GM23338 (cell line): ENCODE measurements around the gene MPPED1. TPM values are rescaled to one million over a fixed set of nuclear protein-coding genes. Genes with fewer than 3 reads are reported as not detected.

Source experiments
- ATAC-seq: fragments of 200-7000 bp; cut with Tn5 transposase; 3 replicates; pipeline ENCODE4 v1.9.1; 2020
- DNase-seq: peaks from one replicate; pipeline ENCODE4 v3.0.0-alpha.2; 2015; ENCODE audit warnings: low spot score
- H2AFZ ChIP-seq: fragments of 200-600 bp; sonication (generic); 2 replicates; pipeline ENCODE4 v1.8.0; 2016; ENCODE audit warnings: antibody characterized with exemption, mild to moderate bottlenecking, moderate library complexity
- H3F3A ChIP-seq: fragments of 200-600 bp; sonication (generic); replicated peaks from 2 replicates; pipeline ENCODE4 v1.8.0; 2017; ENCODE audit warnings: antibody characterized with exemption, mixed run types, low read depth
- H3K27ac ChIP-seq: fragments of 200-600 bp; sonication (generic); 2 replicates; pipeline ENCODE4 v1.6.1; 2016; ENCODE audit warnings: low read depth
- H3K27me3 ChIP-seq: fragments of 200-600 bp; sonication (generic); 2 replicates; pipeline ENCODE4 v1.8.0; 2016; ENCODE audit warnings: mild to moderate bottlenecking, mixed run types, moderate library complexity; ENCODE audit not compliant: insufficient read depth
- H3K36me3 ChIP-seq: fragments of 200-600 bp; sonication (generic); 2 replicates; pipeline ENCODE4 v1.8.0; 2016; ENCODE audit warnings: mild to moderate bottlenecking; ENCODE audit not compliant: insufficient read depth
- H3K4me1 ChIP-seq: fragments of 200-600 bp; sonication (generic); 2 replicates; pipeline ENCODE4 v1.8.0; 2016; ENCODE audit warnings: mild to moderate bottlenecking, moderate library complexity; ENCODE audit not compliant: insufficient read depth
- H3K4me2 ChIP-seq: fragments of 200-600 bp; sonication (generic); 2 replicates; pipeline ENCODE4 v1.7.1; 2017; ENCODE audit warnings: mixed run types
- H3K4me3 ChIP-seq: fragments of 200-600 bp; sonication (generic); 2 replicates; pipeline ENCODE4 v1.6.1; 2016; ENCODE audit warnings: mixed run types
- H3K79me2 ChIP-seq: fragments of 200-600 bp; sonication (generic); replicated peaks from 2 replicates; pipeline ENCODE4 v1.8.0; 2017; ENCODE audit warnings: mild to moderate bottlenecking; ENCODE audit not compliant: insufficient read depth
- H3K9me2 ChIP-seq: fragments of 200-600 bp; sonication (generic); 2 replicates; pipeline ENCODE4 v1.8.0; 2017; ENCODE audit not compliant: insufficient read depth
- H4K20me1 ChIP-seq: fragments of 200-600 bp; sonication (generic); replicated peaks from 2 replicates; pipeline ENCODE4 v1.8.0; 2017; ENCODE audit warnings: mild to moderate bottlenecking; ENCODE audit not compliant: insufficient read depth
- H3K27ac Mint-ChIP-seq: 2 replicates; pipeline ENCODE4 v1.8.0; 2020; ENCODE audit warnings: inconsistent platforms, mild to moderate bottlenecking, moderate library complexity, mixed read lengths
- H3K27me3 Mint-ChIP-seq: 3 replicates; pipeline ENCODE4 v1.8.0; 2022; ENCODE audit warnings: low read depth, mild to moderate bottlenecking, moderate library complexity, mixed read lengths, inconsistent platforms; ENCODE audit not compliant: insufficient read depth, poor library complexity
- H3K36me3 Mint-ChIP-seq: 3 replicates; pipeline ENCODE4 v1.8.0; 2021; ENCODE audit warnings: low read depth, mild to moderate bottlenecking, inconsistent platforms, moderate library complexity, mixed read lengths
- H3K4me1 Mint-ChIP-seq: 3 replicates; pipeline ENCODE4 v1.8.0; 2020; ENCODE audit warnings: mild to moderate bottlenecking, inconsistent platforms, mixed read lengths
- H3K4me3 Mint-ChIP-seq: 3 replicates; pipeline ENCODE4 v1.8.0; 2021; ENCODE audit warnings: moderate library complexity, mild to moderate bottlenecking, inconsistent platforms, mixed read lengths
- H3K9me3 Mint-ChIP-seq: 3 replicates; pipeline ENCODE4 v1.8.0; 2020; ENCODE audit warnings: moderate library complexity, mild to moderate bottlenecking, inconsistent platforms, mixed read lengths
- CREB1 ChIP-seq: fragments of 250-450 bp; sonication (Bioruptor Pico); IDR thresholded peaks from 2 replicates; pipeline ENCODE4 v1.5.0; 2020; ENCODE audit warnings: low read depth, mild to moderate bottlenecking, moderate library complexity
- CTCF ChIP-seq, 2 experiments: fragments of 200-600 bp in 1 of 2; sonication (generic) in 1 of 2; conservative IDR thresholded peaks; 2 replicates each; pipeline versions ENCODE4 v1.5.1 to v1.6.1; 2016 to 2017; ENCODE audit warnings: antibody characterized with exemption in 2 of 2, low read depth in 2 of 2, mild to moderate bottlenecking in 2 of 2, moderate library complexity in 1 of 2
- ETS1 ChIP-seq: IDR thresholded peaks from 2 replicates; pipeline ENCODE4 v1.6.1; 2016; ENCODE audit warnings: antibody characterized with exemption
- EZH2 ChIP-seq: fragments of 200-600 bp; sonication (generic); IDR thresholded peaks from one replicate; pipeline ENCODE4 v1.8.0; 2017; ENCODE audit warnings: antibody characterized with exemption, mild to moderate bottlenecking, low read depth; ENCODE audit not compliant: unreplicated experiment
- EZH2phosphoT487 ChIP-seq: fragments of 200-600 bp; sonication (generic); IDR thresholded peaks from one replicate; pipeline ENCODE4 v1.8.1; 2018; ENCODE audit warnings: antibody characterized with exemption; ENCODE audit not compliant: unreplicated experiment
- JUNB ChIP-seq: IDR thresholded peaks from one replicate; pipeline ENCODE4 v1.6.1; 2016; ENCODE audit warnings: antibody characterized with exemption; ENCODE audit not compliant: unreplicated experiment
- NANOG ChIP-seq: IDR thresholded peaks from 2 replicates; pipeline ENCODE4 v1.6.1; 2016; ENCODE audit warnings: antibody characterized with exemption, borderline replicate concordance
- POLR2AphosphoS5 ChIP-seq: IDR thresholded peaks from 2 replicates; pipeline ENCODE4 v1.6.1; 2016; ENCODE audit warnings: antibody characterized with exemption, low read depth
- REST ChIP-seq: IDR thresholded peaks from one replicate; pipeline ENCODE4 v1.6.1; 2018; ENCODE audit warnings: antibody characterized with exemption; ENCODE audit not compliant: unreplicated experiment
- STAT1 ChIP-seq: IDR thresholded peaks from one replicate; pipeline ENCODE4 v1.6.1; 2016; ENCODE audit warnings: antibody characterized with exemption; ENCODE audit not compliant: unreplicated experiment
- ZNF114 ChIP-seq: fragments of 250-450 bp; sonication (Bioruptor Pico); IDR thresholded peaks from 2 replicates; pipeline ENCODE4 v1.5.0; 2020; ENCODE audit warnings: mild to moderate bottlenecking, moderate library complexity
- ZNF331 ChIP-seq: fragments of 250-450 bp; sonication (Bioruptor Pico); IDR thresholded peaks from 2 replicates; pipeline ENCODE4 v1.5.0; 2020; ENCODE audit warnings: low read depth, mild to moderate bottlenecking, moderate library complexity
- ZNF462 ChIP-seq: fragments of 250-450 bp; sonication (Bioruptor Pico); IDR thresholded peaks from 2 replicates; pipeline ENCODE4 v1.5.0; 2020; ENCODE audit warnings: mild to moderate bottlenecking, moderate library complexity
- polyA plus RNA-seq: library from polyadenylated mRNA; unstranded; fragments of >200 nt; fragmentation: Nextera tagmentation; extraction: Ambion mirVana; gene quantifications from 2 replicates; pipeline ENCODE4 v1.2.1, GENCODE V29; 2016
- total RNA-seq: library from RNA; depleted of rRNA; stranded (reverse); fragments of >200 nt; shearing (Covaris generic); gene quantifications from 2 replicates; pipeline ENCODE4 v1.2.3, GENCODE V29; 2014

The MPPED1 gene
- total and polyA plus RNA-seq, 2 experiments from 2014 or later: 0.56 TPM; not detected in 1

GRCh38 chr22:43531651-43532050 lies 119.8 kb downstream of the MPPED1 start:
- no peak overlapping the region for H3K4me2 ChIP-seq
- ATAC-seq (no peak), DNase-seq (no peak)
- no peaks in the 10 kb centered on the region for H3K36me3 ChIP-seq
- H3K4me3 ChIP-seq: no peak overlapping the region
- H3K4me1 ChIP-seq: no peaks in the 10 kb centered on the region
- no peaks in the 10 kb centered on the region for H3K79me2 ChIP-seq
- no peak overlapping the region for H3K27ac Mint-ChIP-seq
- no peak overlapping the region for H2AFZ ChIP-seq
- no peak overlapping the region for H3K4me3 Mint-ChIP-seq
- H3K36me3 Mint-ChIP-seq: peaks cover 8% of the 10 kb centered on the region; the same call in 2 of the 3 replicates
- TF ChIP-seq CTCF (conservative IDR thresholded peaks at IDR 0.05; ENCODE audit: low read depth in 2 of 2) (no peak), NANOG (no peak), POLR2AphosphoS5 (no peak), CREB1 (CRISPR knock-in tag) (no peak), JUNB (no peak), ZNF331 (CRISPR knock-in tag) (no peak), ZNF462 (CRISPR knock-in tag) (no peak), REST (no peak), EZH2phosphoT487 (no peak), EZH2 (no peak), ZNF114 (CRISPR knock-in tag) (no peak), ETS1 (no peak), STAT1 (no peak)
- peaks cover 6% of the 10 kb centered on the region for H3K27me3 Mint-ChIP-seq
- H4K20me1 ChIP-seq: no peaks in the 10 kb centered on the region
- no peak overlapping the region for H3K27ac ChIP-seq
- H3K9me3 Mint-ChIP-seq: peaks cover 8% of the 10 kb centered on the region; the same call in 2 of the 3 replicates
- H3K9me2 ChIP-seq: peaks cover 5% of the 10 kb centered on the region; the same call in 1 of the 2 replicates
- no peaks in the 10 kb centered on the region for H3F3A ChIP-seq
- H3K27me3 ChIP-seq: no peaks in the 10 kb centered on the region
- H3K4me1 Mint-ChIP-seq: peaks cover 6% of the 10 kb centered on the region
